ENCODE measurements around the gene RNF43. TPM values are rescaled to one million over a fixed set of nuclear protein-coding genes. Genes with fewer than 3 reads are reported as not detected.

Gene RNF43
- total and polyA plus RNA-seq, 2 of the 13 experiments (the other 11 are each of a cell fraction or from before 2014, with no cell fraction given) = 31.0 to 53.4 TPM

GRCh38 chr17:58417300-58418092 lies at the start of gene RNF43 (continued):
- TF ChIP-seq ZNF784 (CRISPR knock-in tag; IDR thresholded peaks at IDR 0.05; ENCODE audit: borderline replicate concordance) (no peak; the same call in 1 of the 2 replicates), TEAD2 (CRISPR knock-in tag; IDR thresholded peaks at IDR 0.05) (no peak), DMTF1 (CRISPR knock-in tag; IDR thresholded peaks at IDR 0.05) (0 out of 2 replicates have a peak, but pooled peaks have one; percentile 62), POLR2A (IDR thresholded peaks at IDR 0.05; ENCODE audit: insufficient read depth in 1 of 2, low read depth in 2 of 2, low read length in 2 of 2) (peak; percentile 96 to 98), ZNF207 (IDR thresholded peaks at IDR 0.05; ENCODE audit: borderline replicate concordance) (no peak), ARID2 (CRISPR knock-in tag; IDR thresholded peaks at IDR 0.05; ENCODE audit: borderline replicate concordance) (peak; percentile 98), NFYC (CRISPR knock-in tag; IDR thresholded peaks at IDR 0.05) (0 out of 2 replicates have a peak, but pooled peaks have one; percentile 45), PHF20 (CRISPR knock-in tag; IDR thresholded peaks at IDR 0.05) (0 out of 2 replicates have a peak, but pooled peaks have one; percentile 52), ZNF260 (CRISPR knock-in tag; IDR thresholded peaks at IDR 0.05; ENCODE audit: borderline replicate concordance, low read depth) (no peak), GATA4 (IDR thresholded peaks at IDR 0.05; ENCODE audit: borderline replicate concordance, low read depth) (peak; percentile 68; the same call in 1 of the 2 replicates), KAT7 (CRISPR knock-in tag; IDR thresholded peaks at IDR 0.05; ENCODE audit: borderline replicate concordance) (peak; percentile 91), ZNF44 (CRISPR knock-in tag; IDR thresholded peaks at IDR 0.05) (no peak), ZNF317 (CRISPR knock-in tag; IDR thresholded peaks at IDR 0.05) (peak; percentile 86), REXO4 (CRISPR knock-in tag; IDR thresholded peaks at IDR 0.05; ENCODE audit: borderline replicate concordance) (no peak), ZFP36L1 (CRISPR knock-in tag; IDR thresholded peaks at IDR 0.05) (peak; percentile 63; the same call in 1 of the 2 replicates), GPN1 (CRISPR knock-in tag; IDR thresholded peaks at IDR 0.05; ENCODE audit: borderline replicate concordance) (no peak), ELF1 (CRISPR knock-in tag; IDR thresholded peaks at IDR 0.05) (peak; percentile 66; the same call in 1 of the 2 replicates), CCDC6 (CRISPR knock-in tag; IDR thresholded peaks at IDR 0.05) (peak; percentile 87; the same call in 1 of the 2 replicates), ZNF691 (CRISPR knock-in tag; IDR thresholded peaks at IDR 0.05; ENCODE audit: borderline replicate concordance, low read depth) (peak; percentile 96), ZNF770 (CRISPR knock-in tag; IDR thresholded peaks at IDR 0.05) (peak; percentile 68), HINFP (CRISPR knock-in tag; IDR thresholded peaks at IDR 0.05; ENCODE audit: low read depth) (peak; percentile 81)
